Type B pancreatic cell (in vitro differentiated cells): ENCODE measurements around the gene SLC41A3. TPM values are rescaled to one million over a fixed set of nuclear protein-coding genes. Genes with fewer than 3 reads are reported as not detected.

ENCODE experiments used
- DNase-seq: peaks from one replicate; pipeline ENCODE4 v3.0.0; 2021; ENCODE audit warnings: mixed read lengths; ENCODE audit not compliant: unreplicated experiment; ENCODE audit errors: extremely low spot score
- H3K27ac Mint-ChIP-seq: 2 replicates; pipeline ENCODE4 v1.8.0; 2021; ENCODE audit warnings: mild to moderate bottlenecking, mixed read lengths
- H3K27me3 Mint-ChIP-seq: 2 replicates; pipeline ENCODE4 v1.8.0; 2021; ENCODE audit warnings: mixed read lengths
- H3K36me3 Mint-ChIP-seq: 2 replicates; pipeline ENCODE4 v1.8.0; 2021; ENCODE audit warnings: mixed read lengths
- H3K4me1 Mint-ChIP-seq: one replicate; pipeline ENCODE4 v1.8.0; 2021; ENCODE audit warnings: mixed read lengths; ENCODE audit not compliant: unreplicated experiment
- H3K4me3 Mint-ChIP-seq: 2 replicates; pipeline ENCODE4 v1.8.0; 2021; ENCODE audit warnings: mild to moderate bottlenecking, mixed read lengths
- H3K9me3 Mint-ChIP-seq: 2 replicates; pipeline ENCODE4 v1.8.0; 2021; ENCODE audit warnings: mixed read lengths
- CTCF ChIP-seq: fragments of 200-600 bp; sonication (generic); conservative IDR thresholded peaks from 2 replicates; pipeline ENCODE4 v1.5.0; 2021; ENCODE audit warnings: antibody characterized with exemption, mild to moderate bottlenecking
- total RNA-seq: library from RNA; stranded (reverse); gene quantifications from 2 replicates; pipeline ENCODE4 v1.2.1, GENCODE V29; 2021; ENCODE audit warnings: low replicate concordance

The SLC41A3 gene
- total RNA-seq, 1 donor from 2014 or later: 56.4 TPM

GRCh38 chr3:126021224-126021623, 62.7 kb downstream of the SLC41A3 start:
- Mint-ChIP-seq H3K27me3 (no peaks in the 10 kb centered on the region), H3K27ac (no peak overlapping the region), H3K4me1 (no peaks in the 10 kb centered on the region), H3K36me3 (peaks cover 14% of the 10 kb centered on the region), H3K9me3 (no peaks in the 10 kb centered on the region), H3K4me3 (no peak overlapping the region)
- no peak for DNase-seq
- TF ChIP-seq CTCF: no peak

- H3K27me3 Mint-ChIP-seq: no peaks in the 10 kb centered on the region
- no peak overlapping the region for H3K27ac Mint-ChIP-seq
- DNase-seq: no peak
Measured at GRCh38 chr3:126019683-126020082, 64.2 kb downstream of the SLC41A3 start.

GRCh38 chr3:126018995-126019394, 64.9 kb downstream of the SLC41A3 start:
- Mint-ChIP-seq H3K9me3 (no peaks in the 10 kb centered on the region), H3K27me3 (no peaks in the 10 kb centered on the region)

More at GRCh38 chr3:126019683-126020082, 64.2 kb downstream of the SLC41A3 start:
- Mint-ChIP-seq H3K9me3 (no peaks in the 10 kb centered on the region), H3K4me3 (no peak overlapping the region), H3K4me1 (peaks cover under 1% of the 10 kb centered on the region), H3K36me3 (peaks cover 8% of the 10 kb centered on the region)
- no peak for TF ChIP-seq CTCF

GRCh38 chr3:126018545-126018944, 65.4 kb downstream of the SLC41A3 start:
- no peak for DNase-seq
- H3K9me3 Mint-ChIP-seq: no peaks in the 10 kb centered on the region
- peaks cover 5% of the 10 kb centered on the region for H3K4me1 Mint-ChIP-seq
- no peaks in the 10 kb centered on the region for H3K27me3 Mint-ChIP-seq
- no peak for TF ChIP-seq CTCF
- H3K27ac Mint-ChIP-seq: no peak overlapping the region
- peaks cover 6% of the 10 kb centered on the region for H3K36me3 Mint-ChIP-seq
- no peak overlapping the region for H3K4me3 Mint-ChIP-seq

More at GRCh38 chr3:126018995-126019394, 64.9 kb downstream of the SLC41A3 start:
- DNase-seq: no peak
- Mint-ChIP-seq H3K27ac (no peak overlapping the region), H3K36me3 (peaks cover 6% of the 10 kb centered on the region), H3K4me1 (peaks cover 5% of the 10 kb centered on the region), H3K4me3 (no peak overlapping the region)
- TF ChIP-seq CTCF: no peak

GRCh38 chr3:126017362-126017761, 66.6 kb downstream of the SLC41A3 start:
- DNase-seq: no peak
- H3K36me3 Mint-ChIP-seq: peaks cover 11% of the 10 kb centered on the region
- no peaks in the 10 kb centered on the region for H3K9me3 Mint-ChIP-seq
- TF ChIP-seq CTCF: no peak
- peaks cover 5% of the 10 kb centered on the region for H3K4me1 Mint-ChIP-seq
- H3K27ac Mint-ChIP-seq: no peak overlapping the region
- H3K27me3 Mint-ChIP-seq: no peaks in the 10 kb centered on the region
- H3K4me3 Mint-ChIP-seq: no peak overlapping the region

- H3K4me3 Mint-ChIP-seq: no peak overlapping the region
- no peaks in the 10 kb centered on the region for H3K9me3 Mint-ChIP-seq
- H3K27me3 Mint-ChIP-seq: no peaks in the 10 kb centered on the region
- peaks cover 18% of the 10 kb centered on the region for H3K36me3 Mint-ChIP-seq
- no peak overlapping the region for H3K27ac Mint-ChIP-seq
- no peak for TF ChIP-seq CTCF
- no peak for DNase-seq
- H3K4me1 Mint-ChIP-seq: peaks cover 5% of the 10 kb centered on the region
Measured at GRCh38 chr3:126016616-126017015, 67.3 kb downstream of the SLC41A3 start.
